Right renal cortex interstitium (tissue), 3 donors: ENCODE measurements around the gene ZBTB16. TPM values are rescaled to one million over a fixed set of nuclear protein-coding genes. Genes with fewer than 3 reads are reported as not detected.

Experiments used
- DNase-seq, 3 donors: peaks; one replicate each; pipeline ENCODE4 v3.0.0-alpha.2; 2013; ENCODE audit warnings: low read depth in 3 of 3, low spot score in 2 of 3
- polyA plus RNA-seq, 3 donors: library from polyadenylated mRNA; unstranded; fragments of 120-200 nt; gene quantifications; one replicate each; pipeline ENCODE4 v1.2.1, GENCODE V29; 2013; ENCODE audit not compliant: insufficient read length in 3 of 3

ZBTB16 gene
- polyA plus RNA-seq, 3 donors, result 1.1 to 1.8 (median 1.4) TPM

DNA sequence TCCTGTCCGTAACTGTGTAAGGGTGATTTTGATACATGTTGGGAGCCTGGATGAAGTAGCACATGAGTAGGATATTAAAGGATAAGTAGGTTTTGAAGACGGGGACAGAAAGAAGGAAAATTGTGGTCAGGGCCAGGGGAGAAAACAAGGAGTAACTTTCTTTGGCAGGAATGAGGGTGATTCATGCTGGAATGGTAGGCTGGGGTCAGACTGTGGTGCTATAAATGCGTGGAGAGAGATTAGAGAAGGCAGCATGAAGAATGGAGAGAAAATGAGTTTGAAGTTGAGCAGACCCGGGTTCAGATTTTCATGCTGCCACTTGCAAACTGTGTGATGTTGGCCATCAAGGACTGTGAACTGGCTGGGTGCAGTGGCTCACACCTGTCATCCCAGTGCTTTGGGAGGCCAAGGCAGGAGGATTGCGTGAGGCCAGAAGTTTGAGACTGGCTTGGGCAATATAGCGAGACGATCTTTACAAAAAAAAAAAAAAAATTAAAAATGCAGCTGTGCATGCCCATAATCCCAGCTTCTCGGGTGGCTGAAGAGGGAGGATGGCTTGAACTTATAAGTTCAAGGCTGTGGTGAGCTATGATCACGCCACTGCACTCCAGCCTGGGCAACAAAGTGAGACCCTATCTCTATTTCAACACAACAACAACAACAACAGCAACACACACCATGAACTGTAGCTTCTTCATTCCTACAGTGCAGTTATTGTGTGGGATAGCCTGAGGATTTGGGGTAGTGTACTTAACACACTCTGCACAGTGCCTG lies 22.3 kb downstream of the ZBTB16 start:
- no peak for DNase-seq

- no peak for DNase-seq
Observed at GRCh38 chr11:114082415-114082748, 22.9 kb downstream of the ZBTB16 start.

DNA sequence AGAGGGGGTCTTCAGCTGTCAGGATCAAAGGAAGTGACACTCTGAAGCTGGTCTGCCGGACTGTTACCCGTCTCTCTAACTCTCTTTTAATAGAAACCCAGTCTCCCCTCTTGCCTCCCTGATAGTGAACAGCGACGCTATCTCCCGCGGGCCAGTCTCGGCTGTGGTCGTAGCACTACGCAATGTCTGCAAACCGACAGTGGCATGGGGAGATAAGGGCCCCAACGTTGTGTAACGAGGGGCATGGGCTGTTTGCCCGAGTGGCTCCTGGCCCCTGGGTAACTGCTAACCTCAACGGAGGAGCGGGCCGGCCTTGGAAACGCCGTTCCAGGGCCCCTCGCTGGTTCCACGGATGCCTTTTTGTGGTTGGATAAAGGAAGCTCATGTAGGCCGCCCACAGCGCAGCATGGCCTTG lies 23.3 kb downstream of the ZBTB16 start:
- DNase-seq, result no peak

DNA sequence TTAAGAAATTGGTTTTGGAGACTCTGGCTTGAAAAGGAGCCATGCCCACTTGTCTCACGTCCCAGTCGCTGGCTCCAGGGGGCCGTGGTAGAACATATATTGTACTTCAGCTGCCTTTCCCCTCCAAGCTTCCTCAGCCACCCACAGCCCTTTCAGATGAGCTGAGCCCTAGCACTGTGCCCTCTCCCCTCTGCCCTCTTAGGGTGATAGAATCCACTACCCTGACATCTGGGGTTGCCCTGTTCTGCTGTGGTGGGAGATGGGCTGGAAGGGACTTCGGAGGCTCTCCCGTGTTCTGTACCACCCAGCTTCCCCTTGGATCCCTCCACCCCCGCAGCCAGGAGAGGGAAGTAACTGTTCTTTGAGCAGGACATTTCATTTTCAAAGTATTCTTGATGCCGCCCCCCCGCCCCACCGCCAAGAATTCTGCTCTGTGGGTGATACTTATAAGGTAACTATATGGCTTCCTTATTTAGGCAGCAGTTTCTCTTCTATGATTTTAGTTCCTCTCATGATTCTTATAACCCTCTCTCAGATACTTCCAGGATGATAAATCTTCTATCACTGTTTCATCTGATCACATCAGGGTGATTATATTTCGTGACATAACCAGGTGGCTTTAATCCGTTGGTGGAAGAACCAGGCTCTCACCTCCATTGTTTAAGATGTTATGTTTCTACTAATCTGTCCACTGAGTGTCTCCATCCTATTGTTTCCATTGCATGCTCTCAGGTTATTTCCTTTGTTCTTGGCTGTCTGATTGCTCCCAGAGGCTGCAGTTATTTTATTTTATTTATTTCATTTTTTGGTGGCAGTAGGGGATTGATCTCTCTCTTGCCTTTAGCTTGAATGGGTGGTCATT lies 24.1 kb downstream of the ZBTB16 start:
- no peak for DNase-seq

- no peak for DNase-seq
Observed at GRCh38 chr11:114084414-114084813, 24.9 kb downstream of the ZBTB16 start.

- DNase-seq, result no peak
Observed at GRCh38 chr11:114085965-114086793, 26.7 kb downstream of the ZBTB16 start.

- DNase-seq, result no peak
Observed at GRCh38 chr11:114087025-114087424, 27.5 kb downstream of the ZBTB16 start.

GRCh38 chr11:114088216-114088615 lies 28.7 kb downstream of the ZBTB16 start:
- no peak for DNase-seq

DNA sequence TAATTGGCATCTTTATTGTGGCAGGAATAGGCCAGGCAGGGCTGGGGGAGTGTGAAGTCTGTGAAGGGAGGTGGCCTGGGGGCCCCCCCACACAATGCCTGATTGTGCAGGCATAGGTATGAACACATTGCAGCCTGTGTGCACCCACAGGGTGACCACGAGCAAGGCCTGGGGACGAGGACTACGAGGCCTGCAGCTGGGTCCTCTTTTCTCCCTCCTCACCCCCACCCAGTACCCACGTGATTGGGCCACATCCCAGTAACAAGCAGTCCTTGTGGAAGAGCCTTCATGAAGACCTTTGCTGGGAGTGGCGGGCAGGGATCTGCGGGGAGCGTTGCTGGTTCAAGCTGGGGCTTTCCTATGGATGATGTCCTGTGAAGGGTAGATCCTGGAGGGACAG lies 29.3 kb downstream of the ZBTB16 start:
- DNase-seq, result no peak

DNA sequence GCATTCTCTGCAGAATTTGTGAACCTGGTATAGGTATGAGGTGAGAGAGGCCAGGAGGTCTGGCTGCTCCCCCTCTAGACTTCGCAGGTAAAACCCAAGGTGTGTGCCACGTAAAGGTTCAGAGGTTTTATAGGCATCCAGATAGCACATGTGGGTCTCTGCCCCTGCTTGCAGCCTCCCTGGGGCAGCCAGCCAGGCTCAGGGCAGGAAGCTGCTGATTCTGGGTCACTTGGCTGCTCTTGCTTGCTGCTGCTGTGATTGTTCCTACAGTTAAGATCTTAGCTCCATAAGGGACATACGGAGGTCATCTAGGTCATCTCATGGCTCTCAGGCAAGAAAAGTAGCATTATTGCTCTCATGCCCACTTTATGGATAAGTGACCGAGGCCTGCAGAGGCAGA lies 30.2 kb downstream of the ZBTB16 start:
- no peak for DNase-seq

- DNase-seq, result no peak
Observed at GRCh38 chr11:114090225-114090910, 30.9 kb downstream of the ZBTB16 start.

DNA sequence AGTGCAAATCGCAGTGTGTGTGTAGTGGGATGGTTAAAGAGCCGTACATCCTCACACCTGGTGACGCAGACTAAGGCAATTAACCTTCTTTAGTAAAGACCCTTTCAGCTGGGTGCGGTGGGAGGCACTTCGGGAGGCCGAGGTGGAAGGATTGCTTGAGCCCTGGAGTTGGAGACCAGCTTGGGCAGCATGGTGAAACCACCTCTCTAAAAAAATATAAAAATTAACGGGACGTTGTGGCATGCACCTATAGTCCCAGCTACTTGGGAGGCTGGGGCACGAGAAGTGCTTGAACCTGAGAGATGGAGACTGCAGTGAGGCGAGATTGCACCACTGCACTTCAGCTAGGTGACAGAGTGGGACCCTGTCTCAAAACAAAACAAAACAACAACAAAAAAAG lies 31.5 kb downstream of the ZBTB16 start:
- no peak for DNase-seq

DNA sequence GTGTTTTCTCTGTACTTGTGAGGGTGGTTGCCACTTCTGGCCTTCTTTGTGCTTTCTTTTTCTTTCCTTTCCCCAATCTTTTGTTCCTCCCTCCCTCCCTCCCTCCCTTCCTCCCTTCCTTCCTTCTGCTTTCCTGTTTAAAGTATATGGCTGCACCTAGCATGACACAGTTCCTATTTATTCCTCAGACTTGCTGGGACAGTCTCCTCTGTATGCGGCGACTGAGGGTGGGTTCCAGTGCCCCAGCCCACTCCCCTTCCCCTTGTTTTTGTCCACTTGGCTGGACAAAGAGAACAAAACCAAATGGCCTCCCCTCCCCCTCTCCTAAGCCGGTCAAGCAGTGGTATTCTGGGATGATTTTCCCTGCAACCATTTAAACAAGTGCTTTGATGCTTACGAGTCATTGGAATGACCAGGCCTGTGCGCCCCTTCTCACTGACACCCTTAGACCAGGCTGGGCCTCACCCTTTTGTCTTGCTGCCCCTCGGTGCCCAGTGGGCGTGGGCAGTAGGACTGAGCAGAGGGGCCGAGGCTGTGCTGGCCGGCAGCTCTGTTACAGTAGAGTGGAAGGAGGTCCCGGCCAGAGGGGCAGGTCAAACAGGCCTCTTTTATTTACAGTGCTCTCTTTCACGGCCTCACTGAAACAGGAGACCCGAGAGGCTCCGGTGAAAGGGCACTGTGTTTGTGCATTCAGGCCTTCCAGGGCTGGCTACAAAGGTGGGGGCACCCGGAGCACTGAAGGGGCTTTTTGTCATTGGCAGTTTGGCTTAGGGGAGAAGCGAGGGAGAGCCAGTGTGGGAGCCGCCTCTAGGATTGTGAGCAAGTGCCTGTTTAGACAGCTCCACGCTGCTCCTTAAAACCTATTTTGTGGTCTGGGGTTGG lies 32.2 kb downstream of the ZBTB16 start:
- DNase-seq, result no peak

- DNase-seq, result no peak
Observed at GRCh38 chr11:114092478-114092877, 33.0 kb downstream of the ZBTB16 start.

GRCh38 chr11:114092953-114093352 lies 33.4 kb downstream of the ZBTB16 start:
- no peak for DNase-seq

GRCh38 chr11:114094516-114094915 lies 35.0 kb downstream of the ZBTB16 start:
- no peak for DNase-seq

DNA sequence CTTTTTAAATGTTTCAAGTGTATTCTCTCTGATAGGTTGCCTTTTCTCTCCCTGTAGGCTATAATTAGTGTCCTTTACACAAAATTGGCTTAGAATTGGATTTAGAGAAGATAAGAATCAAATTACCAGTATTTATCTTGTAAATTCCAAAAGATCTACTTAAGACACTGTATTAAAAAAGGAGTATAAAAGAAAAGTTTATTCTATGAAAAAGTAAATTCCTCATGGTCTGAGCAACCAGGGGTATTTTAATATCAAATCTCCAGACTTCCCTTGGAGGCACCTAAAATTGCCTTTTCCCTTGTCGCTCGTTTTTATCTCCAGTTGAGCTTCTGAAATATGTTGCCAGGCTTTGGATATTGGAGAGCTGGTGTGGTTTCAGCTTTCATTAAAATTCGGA lies 36.4 kb downstream of the ZBTB16 start:
- no peak for DNase-seq

DNA sequence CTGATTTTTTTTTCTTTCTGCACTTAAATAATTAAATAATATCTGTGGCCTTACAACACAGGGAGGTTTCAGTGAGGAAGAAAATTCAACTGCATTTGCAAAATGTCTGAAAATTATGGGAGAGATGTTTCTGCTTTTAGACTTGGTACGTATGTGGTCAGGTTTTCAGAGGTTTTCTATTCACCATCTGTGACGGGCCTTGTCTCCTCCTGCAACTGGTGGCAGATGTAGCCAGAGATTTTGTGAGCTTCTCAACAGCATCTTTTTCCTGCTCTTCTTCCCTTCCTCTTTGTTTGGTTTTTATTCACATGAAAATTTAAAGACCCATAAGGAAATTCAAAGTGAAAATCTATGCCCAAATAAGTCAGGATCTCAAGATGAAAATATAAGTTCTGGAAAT lies 38.3 kb downstream of the ZBTB16 start:
- no peak for DNase-seq

DNA sequence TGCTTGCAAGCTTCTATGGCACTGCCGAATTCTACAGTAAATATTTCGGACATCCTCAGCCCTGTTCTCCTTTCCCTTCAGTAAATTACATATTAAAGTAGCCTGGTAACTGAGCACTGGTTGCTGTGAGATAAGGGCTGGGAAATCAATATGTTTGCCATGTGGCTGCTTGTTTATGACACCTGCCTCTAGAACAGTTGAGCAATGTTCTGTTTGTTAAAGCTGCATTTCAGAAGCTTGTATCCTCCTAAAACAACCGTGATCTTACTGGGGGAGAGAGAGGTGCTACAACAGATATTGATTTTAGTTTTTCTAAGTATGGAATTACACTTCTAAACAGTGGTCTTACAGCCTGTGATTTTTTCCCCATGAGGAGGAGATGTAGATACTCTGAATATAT lies 39.4 kb downstream of the ZBTB16 start:
- DNase-seq, result no peak
